Measurements from ENCODE around the gene ALDH3B2.

Gene ALDH3B2

GRCh38 chr11:67629386-67630227 lies 44.8 kb downstream of the ALDH3B2 start, which contains the start of gene NUDT8 (continued):
- no peak for TF ChIP-seq SCRT1 (tag by site-specific recombination; IDR thresholded peaks at IDR 0.05; ENCODE audit: borderline replicate concordance)
- TF ChIP-seq REPIN1 (tag by site-specific recombination; IDR thresholded peaks at IDR 0.05; ENCODE audit: low read depth): no peak
- TF ChIP-seq ZXDB (tag by site-specific recombination; IDR thresholded peaks at IDR 0.05): peak; percentile 84
- TF ChIP-seq ZNF214 (tag by site-specific recombination; IDR thresholded peaks at IDR 0.05; ENCODE audit: borderline replicate concordance): no peak
- no peak for TF ChIP-seq ZNF138 (tag by site-specific recombination; IDR thresholded peaks at IDR 0.05; ENCODE audit: borderline replicate concordance)
- no peak for TF ChIP-seq ZNF398 (tag by site-specific recombination; IDR thresholded peaks at IDR 0.05)
- 0 out of 2 replicates have a peak, but pooled peaks have one; percentile 19 for TF ChIP-seq ZNF121 (tag by site-specific recombination; IDR thresholded peaks at IDR 0.05)
- no peak; the same call in 1 of the 2 replicates for TF ChIP-seq GLIS1 (tag by site-specific recombination; IDR thresholded peaks at IDR 0.05)
- TF ChIP-seq ZFP69B (tag by site-specific recombination; IDR thresholded peaks at IDR 0.05): peak; percentile 90
- 0 out of 2 replicates have a peak, but pooled peaks have one; percentile 16 for TF ChIP-seq PBX3 (CRISPR knock-in tag; IDR thresholded peaks at IDR 0.05)
- 0 out of 2 replicates have a peak, but pooled peaks have one; percentile 14 for TF ChIP-seq WT1 (tag by site-specific recombination; IDR thresholded peaks at IDR 0.05)
- TF ChIP-seq SP3 (tag by site-specific recombination; IDR thresholded peaks at IDR 0.05): no peak; the same call in none of the 2 replicates
- TF ChIP-seq ZNF302 (tag by site-specific recombination; IDR thresholded peaks at IDR 0.05; ENCODE audit: low read depth): no peak
- TF ChIP-seq SETDB1 (IDR thresholded peaks at IDR 0.05; ENCODE audit: insufficient read length, low read length): no peak
- TF ChIP-seq KLF7 (tag by site-specific recombination; IDR thresholded peaks at IDR 0.05; ENCODE audit: borderline replicate concordance): no peak
- TF ChIP-seq ZNF704 (tag by site-specific recombination; IDR thresholded peaks at IDR 0.05): no peak
- TF ChIP-seq ZSCAN30 (tag by site-specific recombination; IDR thresholded peaks at IDR 0.05): peak; percentile 73
- no peak for TF ChIP-seq EGR2 (tag by site-specific recombination; IDR thresholded peaks at IDR 0.05; ENCODE audit: low read depth)
- TF ChIP-seq ZNF391 (tag by site-specific recombination; IDR thresholded peaks at IDR 0.05; ENCODE audit: borderline replicate concordance, low read depth): peak; percentile 26; the same call in 1 of the 2 replicates
- peak; percentile 63; the same call in 1 of the 2 replicates for TF ChIP-seq BCL11A (tag by site-specific recombination; IDR thresholded peaks at IDR 0.05; ENCODE audit: low read depth)
- TF ChIP-seq ZNF654 (tag by site-specific recombination; IDR thresholded peaks at IDR 0.05; ENCODE audit: low read depth): peak; percentile 43
- TF ChIP-seq ZNF629 (tag by site-specific recombination; IDR thresholded peaks at IDR 0.05): peak; percentile 30; the same call in 1 of the 2 replicates
- TF ChIP-seq ZNF2 (tag by site-specific recombination; IDR thresholded peaks at IDR 0.05): peak; percentile 81
- TF ChIP-seq ZNF513 (tag by site-specific recombination; IDR thresholded peaks at IDR 0.05): no peak
- TF ChIP-seq ZBTB44 (tag by site-specific recombination; IDR thresholded peaks at IDR 0.05): no peak
- TF ChIP-seq YY1 (tag by site-specific recombination; IDR thresholded peaks at IDR 0.05): 0 out of 2 replicates have a peak, but pooled peaks have one; percentile 28
- no peak for TF ChIP-seq ZNF488 (tag by site-specific recombination; IDR thresholded peaks at IDR 0.05)
- TF ChIP-seq ZEB2 (tag by site-specific recombination; IDR thresholded peaks at IDR 0.05): peak; percentile 75
- no peak for TF ChIP-seq ZSCAN16 (tag by site-specific recombination; IDR thresholded peaks at IDR 0.05)
- TF ChIP-seq ZBTB26 (tag by site-specific recombination; optimal IDR thresholded peaks at IDR 0.05): peak; percentile 83
